ENCODE results near the gene NDUFS6. TPM values are rescaled to one million over a fixed set of nuclear protein-coding genes. Genes with fewer than 3 reads are reported as not detected.
A peak's percentile ranks its signal among the peaks of the same experiment; 100 is the strongest.
"Not testable (repeated sequence)": the region's sequence is repeated elsewhere in the genome, so short reads cannot be mapped to it uniquely, and the experiment has no call there.

Gene NDUFS6
- total RNA-seq, 2 donors from 2014 or later: 31.8 to 50.4 TPM

DNA sequence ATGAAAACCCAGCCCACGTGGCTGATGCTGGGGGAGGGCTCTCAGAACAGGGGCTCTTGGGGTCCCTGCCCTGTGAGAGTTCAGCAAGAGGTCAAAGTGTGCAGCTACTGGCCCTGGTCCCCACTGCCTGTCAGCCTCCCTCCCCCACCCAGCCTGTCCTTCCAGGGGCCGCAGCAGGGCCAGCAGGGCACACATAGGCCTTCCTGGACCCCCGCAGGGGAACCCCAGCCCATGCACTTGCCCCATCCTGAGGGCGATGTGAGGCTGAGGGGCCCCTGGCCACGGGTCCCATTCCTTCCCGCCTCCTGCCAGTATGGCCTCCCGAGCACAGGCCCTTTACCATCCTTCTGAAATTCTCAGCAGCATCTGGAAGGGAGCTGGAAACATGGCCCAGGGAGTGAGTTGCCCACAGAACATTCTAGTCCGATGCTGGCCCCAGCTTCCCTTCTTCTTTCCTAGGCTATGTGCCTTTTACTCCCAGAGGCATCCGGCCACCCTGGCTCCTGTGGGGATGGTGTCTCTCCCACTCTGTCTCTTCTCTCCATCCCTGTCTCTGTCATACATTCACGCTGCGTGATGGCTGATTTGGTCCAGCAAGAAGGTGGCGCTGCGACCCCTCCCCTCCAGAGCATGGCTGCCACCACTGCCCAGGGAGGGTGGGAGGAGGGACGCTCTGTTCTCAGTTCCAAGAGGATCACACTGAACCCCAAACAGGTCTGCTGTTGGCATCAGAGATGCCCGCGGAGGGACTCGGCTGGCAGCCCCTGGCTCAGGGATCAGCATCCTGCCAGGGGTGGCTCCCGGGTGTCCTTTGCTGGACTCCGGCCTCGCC is 21.2 kb upstream of the NDUFS6 start:
- peak in 1 of 2 donors; percentile 17 for DNase-seq
- ATAC-seq: no peak

DNA sequence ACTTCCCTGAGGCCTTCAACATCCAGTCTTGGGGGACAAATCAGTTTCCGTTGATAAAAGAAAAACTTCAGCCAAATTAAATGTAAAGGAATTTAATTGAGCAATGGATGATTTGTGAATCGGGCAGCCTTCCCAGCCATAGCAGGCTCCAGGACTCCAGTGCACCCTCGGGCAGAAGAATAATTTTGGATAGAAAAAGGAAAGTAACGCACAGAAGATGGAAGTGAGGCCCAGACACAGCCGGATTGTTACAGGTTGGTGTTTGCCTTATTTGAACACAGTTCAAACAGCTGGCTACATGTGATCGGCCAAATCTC is 20.6 kb upstream of the NDUFS6 start:
- intact Hi-C loops (cut with DNase I, micrococcal nuclease): no loop called here
- DNase-seq (no peak), ATAC-seq (no peak)

More for the DNA sequence above, 21.2 kb upstream of the NDUFS6 start:
- intact Hi-C loops (cut with DNase I, micrococcal nuclease): no loop called here

DNA sequence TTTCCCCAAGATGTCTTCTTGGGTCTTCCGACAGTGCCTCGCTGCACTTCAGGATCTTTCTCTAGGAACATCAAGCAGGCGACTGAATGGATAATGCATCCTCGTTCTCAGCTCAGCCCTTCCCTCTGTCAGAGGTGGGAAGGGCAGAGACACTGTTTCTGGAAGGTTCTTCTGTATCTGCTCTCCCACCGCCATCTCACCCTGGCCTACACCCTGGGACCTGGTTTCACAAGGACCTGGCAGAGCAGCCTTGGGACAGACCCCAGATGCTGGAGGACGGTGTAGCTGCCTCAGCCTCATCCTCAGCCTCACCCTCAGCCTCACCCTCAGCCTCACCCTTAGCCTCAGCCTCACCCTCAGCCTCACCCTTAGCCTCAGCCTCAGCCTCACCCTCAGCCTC is 20.1 kb upstream of the NDUFS6 start:
- intact Hi-C loops (cut with DNase I, micrococcal nuclease): no loop called here

DNA sequence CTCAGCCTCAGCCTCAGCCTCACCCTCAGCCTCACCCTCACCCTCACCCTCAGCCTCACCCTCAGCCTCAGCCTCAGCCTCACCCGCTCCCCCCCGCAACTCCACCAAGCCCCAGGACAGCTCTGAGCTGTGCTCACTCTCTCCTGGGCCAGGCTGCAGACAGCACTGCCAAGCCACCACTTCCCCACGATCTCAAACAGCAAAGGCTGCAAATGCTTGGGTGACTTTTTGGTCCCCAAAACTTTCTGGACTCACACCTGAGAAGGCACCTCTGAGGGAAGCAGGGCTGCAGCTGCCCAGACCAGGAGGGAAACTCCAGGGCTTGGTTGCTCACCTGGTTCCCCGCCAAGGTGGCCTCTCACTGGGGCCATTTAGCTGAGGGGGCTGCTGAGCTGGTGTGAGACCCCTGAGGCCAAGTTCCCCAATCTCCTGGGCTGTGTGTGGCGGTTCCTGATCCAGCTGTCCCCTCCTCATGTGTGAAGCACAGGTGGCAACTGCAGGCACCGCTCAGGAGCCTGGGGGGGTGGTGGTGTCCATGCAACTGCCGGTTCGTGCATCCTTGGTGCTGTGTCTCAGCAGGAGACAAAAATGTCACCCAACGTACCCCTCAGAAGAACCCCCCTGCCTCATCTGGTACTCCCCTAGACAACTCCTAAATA is 19.4 kb upstream of the NDUFS6 start:
- DNase-seq: peak in 1 of 2 donors; percentile 15
- no peak for ATAC-seq
- intact Hi-C loops (cut with DNase I, micrococcal nuclease): no loop called here

More for the DNA sequence above, 20.1 kb upstream of the NDUFS6 start:
- ATAC-seq: no peak
- DNase-seq: peak in 1 of 2 donors; percentile 4

DNA sequence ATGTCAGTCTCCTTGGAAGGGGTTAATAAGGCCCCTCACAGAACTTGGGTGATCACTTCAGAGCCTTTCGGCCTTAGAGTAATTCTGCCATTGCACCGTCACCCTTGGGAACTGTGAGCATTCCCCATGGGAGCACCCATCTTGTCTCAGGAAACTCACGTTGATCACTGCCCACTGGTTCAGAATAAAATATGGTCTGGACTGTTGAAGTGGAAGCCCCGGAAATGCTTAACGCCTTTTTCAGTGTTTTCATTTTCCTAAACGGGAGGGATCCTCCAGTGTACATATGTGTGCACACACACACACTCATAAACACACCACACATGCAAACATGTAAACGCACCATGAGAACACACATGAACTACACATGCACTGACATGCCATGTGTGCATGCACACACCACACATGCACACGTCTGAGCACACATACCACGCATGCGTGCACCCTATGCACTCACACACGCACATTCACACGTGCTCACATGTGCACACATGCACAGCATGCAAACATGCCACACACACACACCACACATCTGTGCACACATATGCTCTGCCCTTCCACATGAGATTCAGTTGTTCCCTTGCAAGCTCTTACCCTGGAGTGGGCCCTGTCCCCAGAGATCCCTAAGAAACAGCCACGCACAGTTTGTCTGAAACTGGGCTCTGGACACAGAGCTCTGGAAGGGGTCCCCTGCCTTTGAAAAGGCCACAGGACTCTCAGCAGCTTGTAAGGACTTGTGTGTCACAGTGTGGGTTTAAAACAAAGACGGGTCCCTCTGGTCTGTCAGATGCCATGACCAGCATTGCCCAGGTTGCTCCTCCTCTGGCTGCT is 18.6 kb upstream of the NDUFS6 start:
- ATAC-seq (no peak), DNase-seq (peak in 1 of 2 donors; percentile 4)
- intact Hi-C loops (cut with DNase I, micrococcal nuclease): no loop called here

DNA sequence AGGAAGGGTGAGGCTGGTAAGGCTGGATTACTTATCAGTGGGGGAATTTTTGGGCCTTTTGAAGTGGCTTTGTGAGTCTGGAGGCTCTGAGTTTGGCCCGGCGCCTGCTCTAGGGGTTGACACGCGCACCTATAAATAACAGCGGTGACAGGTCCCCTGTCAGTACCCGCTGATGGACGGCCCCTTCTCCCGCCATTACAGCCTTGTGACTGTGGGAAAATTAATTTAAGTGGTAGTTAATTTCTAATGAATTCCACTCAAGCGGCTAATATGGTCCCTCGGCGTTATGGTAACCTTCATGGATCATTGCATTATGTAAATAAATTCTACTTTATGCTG is 18.0 kb upstream of the NDUFS6 start:
- DNase-seq: peak in 1 of 2 donors; percentile 4
- intact Hi-C loops (cut with DNase I, micrococcal nuclease): no loop called here
- ATAC-seq: no peak

DNA sequence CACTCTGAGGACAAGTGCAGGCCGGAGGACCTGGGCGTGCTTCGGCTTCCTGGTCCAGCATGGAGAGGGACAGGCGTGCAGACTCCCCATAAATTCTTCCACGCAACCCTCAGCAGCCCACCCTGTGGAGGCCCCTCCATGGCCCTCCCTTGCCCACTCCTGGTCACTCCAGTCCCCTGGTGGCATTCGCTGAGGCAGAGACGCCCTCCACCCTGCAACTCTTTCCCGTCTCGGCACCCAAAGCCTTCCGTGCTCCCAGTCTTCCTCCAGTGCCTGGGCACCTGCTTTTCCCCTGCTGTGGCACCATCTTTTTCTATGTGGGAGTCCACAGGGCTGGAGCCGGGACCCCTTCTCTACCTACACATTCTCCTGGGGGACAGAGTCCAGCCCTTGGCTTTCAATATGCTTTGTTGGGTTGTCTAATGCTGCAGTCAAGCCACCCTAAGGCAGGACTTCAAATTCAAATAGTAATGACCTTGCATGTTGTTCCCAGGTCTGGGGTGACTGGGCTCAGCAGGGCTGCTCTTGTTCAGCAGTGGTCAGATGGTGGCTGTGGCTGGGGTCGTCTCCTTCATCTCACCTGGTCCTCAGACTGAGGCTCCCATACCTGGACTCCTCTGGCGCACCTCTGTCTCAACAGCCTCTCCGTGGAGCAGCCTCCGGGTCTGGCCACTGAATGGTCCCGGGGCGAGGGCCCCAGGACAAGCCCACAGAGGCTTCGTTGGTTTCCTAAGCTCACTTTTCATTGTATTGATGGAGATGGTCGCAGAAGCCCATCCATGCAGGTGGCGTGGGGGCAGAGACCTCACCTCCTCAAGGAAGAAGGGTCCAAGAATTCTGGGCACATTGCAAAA is 16.8 kb upstream of the NDUFS6 start:
- peak in 1 of 2 donors; percentile 4 for DNase-seq
- no peak for ATAC-seq
- intact Hi-C loops (cut with DNase I, micrococcal nuclease): no loop called here

DNA sequence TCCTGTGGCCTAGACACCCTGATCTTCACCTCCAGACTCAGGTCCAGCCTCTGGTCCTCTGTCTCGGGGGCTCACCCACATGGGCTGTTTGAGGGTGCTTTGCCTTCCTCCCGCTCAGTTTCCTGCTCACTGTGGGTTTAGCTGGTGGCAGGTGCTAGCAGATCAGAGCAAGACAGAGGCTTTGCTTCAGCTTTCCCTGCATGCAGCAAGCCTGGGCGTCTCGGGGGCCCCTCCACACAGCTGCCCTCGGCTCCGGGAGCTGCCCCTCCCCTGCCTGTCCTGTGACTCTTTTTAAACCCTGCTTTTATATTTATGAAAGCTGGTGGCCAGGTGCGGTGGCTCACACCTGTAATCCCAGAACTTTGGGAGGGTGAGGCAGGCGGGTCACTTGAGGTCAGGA is 16.1 kb upstream of the NDUFS6 start:
- DNase-seq: peak in 1 of 2 donors; percentile 8
- intact Hi-C loops (cut with DNase I, micrococcal nuclease): no loop called here
- no peak for ATAC-seq

DNA sequence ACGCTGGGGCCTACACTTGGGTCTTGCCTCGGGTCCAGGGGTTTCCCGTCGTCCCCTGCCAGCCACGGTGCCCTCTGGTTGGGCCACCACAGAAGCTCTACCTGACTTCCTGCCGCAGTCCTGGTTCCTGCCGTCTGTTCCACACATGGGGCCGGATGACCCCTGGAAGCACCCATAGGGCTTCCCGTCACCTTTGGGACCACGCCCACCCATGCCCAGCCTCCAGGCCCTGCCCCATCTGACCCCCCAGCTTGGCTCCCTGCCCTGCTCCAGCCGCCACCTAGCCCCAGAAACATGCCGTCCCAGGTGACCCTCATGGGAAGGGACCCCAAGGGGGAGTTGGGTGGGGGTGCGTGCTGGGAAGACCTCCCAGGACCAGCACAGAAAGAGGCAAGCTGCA is 15.2 kb upstream of the NDUFS6 start:
- intact Hi-C loops (cut with DNase I, micrococcal nuclease): no loop called here
- ATAC-seq: no peak
- peak in 1 of 2 donors; percentile 15 for DNase-seq

DNA sequence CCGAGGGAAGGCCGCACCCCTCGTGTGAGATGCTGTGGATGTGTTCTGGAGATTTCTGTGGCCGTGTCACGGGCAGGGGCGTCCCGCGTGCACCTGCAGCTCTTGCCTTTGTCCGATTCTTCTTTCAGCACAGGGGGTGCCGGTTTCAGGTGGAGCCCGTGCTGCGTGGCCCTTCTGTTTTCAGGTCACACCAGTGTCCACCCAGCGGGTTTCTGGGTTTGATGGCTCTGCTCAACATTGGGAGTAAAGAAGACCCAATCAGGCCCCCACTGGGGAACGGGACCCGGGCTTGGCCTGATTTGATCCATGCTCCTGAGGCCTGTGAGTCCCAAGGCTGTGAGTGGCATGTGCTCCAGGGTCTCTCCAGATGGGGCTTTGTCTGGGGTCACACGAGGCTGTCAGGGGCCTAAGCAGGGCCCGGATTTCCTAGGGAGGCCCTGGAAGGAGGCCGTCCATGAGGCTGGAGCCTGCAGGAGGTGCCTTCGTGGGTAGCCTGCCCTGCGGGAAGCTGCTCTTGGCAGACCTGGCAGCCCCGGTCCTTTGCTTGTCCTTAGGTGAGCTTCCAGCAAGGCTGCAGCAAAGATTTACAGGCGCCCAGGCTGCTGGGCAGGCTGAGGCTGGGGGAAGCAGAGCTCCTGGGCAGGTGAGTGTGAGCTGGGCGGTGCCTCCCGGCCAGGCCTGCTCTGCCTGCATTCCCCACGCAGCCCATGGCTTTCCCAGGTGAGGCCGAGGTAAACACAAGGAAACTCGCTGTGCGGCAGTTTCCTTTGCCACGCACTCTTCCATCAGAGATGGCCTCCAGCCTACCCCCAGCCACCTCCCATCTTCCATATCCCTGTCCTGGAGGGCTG is 14.4 kb upstream of the NDUFS6 start:
- DNase-seq (peak in 1 of 2 donors; percentile 19), ATAC-seq (no peak)
- intact Hi-C loops (cut with DNase I, micrococcal nuclease): no loop called here

DNA sequence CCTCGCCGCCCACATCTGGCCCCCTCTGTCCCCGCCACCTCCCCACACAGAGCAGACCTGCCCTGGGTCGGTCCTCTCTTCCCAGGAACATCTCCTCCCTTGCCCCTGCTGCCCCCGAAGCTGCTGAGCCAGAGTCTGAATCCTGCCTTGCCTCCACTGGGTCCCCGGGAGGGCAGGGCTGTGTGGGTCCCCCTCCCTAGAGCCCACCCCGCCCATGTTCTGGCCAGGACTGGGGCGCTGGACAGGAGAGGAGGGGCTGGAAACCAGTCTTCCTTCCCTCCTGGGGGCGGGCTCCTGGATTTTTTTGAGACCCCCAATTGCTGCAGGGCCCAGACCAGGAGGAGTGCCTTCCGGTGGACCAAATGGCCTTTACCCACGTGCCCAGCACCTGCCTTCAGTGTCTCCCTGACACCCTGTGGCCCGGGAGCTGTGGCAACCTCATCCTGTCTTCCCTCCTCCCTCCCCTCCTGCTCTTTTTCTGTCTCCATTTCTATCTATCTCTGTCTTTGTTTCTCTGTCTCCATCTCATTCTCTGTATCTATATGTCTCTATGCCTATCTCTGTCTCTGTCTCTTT is 13.6 kb upstream of the NDUFS6 start:
- intact Hi-C loops (cut with DNase I, micrococcal nuclease): no loop called here
- DNase-seq (peak in 1 of 2 donors; percentile 3), ATAC-seq (no peak)

DNA sequence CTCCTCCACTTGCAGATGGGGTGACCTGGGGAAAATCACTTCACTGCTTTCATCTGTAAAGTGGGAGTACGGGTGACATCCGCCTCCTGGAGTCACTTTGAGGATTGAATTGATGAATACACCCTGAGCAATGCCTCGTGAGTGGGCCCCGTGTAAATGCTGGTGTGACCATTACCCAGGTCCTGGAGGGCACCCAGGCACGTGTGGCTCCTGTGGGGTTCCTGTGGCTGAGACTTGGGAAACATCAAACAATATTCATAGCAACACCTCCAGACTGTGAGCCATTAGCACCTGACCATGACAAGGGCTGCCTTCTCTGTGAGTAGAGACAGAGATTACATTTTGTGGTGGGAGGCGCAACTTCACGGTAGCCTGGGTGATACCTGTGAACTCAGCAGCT is 13.0 kb upstream of the NDUFS6 start:
- intact Hi-C loops (cut with DNase I, micrococcal nuclease): no loop called here
- DNase-seq: no peak
- no peak for ATAC-seq

DNA sequence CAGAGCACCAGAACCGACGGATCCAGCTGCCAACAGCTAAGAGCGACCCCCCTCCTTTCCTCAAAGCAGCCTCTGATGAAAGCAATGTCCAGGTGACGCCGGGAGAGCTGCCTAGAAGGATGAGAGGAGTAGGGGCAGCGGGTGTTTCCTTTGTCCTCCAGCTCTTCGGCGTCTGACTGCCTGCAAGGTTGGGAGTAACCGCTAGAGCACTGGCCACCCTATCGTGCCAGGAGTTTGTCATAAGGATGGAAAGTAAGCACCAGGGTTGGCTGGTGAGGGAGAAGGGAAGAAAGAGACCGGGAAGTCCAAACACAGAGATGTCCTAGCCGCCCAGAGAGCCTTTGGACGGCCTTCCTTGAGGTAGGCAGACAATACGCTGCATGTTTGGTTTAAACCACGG is 12.4 kb upstream of the NDUFS6 start:
- DNase-seq (peak in 1 of 2 donors; percentile 7), ATAC-seq (no peak)
- intact Hi-C loops (cut with DNase I, micrococcal nuclease): no loop called here

DNA sequence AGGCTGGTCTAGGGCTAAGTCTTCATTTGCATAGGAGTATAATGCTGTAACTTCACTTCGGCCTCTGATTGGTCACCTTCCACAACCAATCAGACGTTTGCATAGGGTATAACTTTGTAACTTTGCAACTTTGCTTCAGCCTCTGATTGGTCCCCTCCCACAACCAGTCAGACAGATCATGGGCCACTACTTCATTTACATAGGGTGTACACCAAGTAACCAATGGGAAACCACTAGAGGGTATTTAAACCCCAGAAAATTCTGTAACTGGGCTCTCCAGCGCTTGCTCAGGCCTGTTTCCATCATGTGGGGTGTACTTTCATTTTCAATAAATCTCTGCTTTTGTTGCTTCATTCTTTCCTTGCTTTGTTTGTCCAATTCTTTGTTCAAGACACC is 11.8 kb upstream of the NDUFS6 start:
- intact Hi-C loops (cut with DNase I, micrococcal nuclease); ATAC-seq: not testable (repeated sequence)
- peak in 1 of 2 donors; percentile 8 for DNase-seq

DNA sequence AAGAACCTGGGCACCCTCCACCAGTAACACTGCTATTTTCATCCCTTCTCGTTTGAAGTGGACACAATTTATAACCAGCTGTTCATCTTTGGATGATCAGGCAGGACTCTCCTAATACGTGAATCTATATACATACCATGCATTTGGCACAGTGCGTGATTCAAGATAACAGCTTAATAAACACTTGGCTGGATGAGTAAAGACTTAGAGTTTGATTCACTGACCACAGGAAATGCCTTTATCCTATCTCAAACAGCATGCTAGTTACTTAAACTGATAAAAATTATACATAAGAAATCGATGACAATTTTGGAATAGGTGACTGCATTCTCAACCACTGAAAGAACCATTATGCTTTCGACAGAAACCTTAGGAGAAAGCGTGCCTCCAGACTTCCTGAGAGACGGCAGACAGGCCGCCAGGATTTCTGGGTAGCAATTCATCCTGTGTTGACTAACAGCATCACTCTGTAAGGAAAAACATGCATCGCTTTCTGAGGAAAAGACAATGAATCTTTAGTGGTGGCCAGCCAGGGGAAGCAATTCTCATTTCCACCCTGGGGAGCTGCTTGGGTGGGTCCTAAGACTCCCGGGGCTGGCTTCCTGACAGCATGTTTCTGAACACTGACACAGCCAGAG is 11.3 kb upstream of the NDUFS6 start:
- DNase-seq (peak in 1 of 2 donors; percentile 7), ATAC-seq (no peak)
- intact Hi-C loops (cut with DNase I, micrococcal nuclease): no loop called here

DNA sequence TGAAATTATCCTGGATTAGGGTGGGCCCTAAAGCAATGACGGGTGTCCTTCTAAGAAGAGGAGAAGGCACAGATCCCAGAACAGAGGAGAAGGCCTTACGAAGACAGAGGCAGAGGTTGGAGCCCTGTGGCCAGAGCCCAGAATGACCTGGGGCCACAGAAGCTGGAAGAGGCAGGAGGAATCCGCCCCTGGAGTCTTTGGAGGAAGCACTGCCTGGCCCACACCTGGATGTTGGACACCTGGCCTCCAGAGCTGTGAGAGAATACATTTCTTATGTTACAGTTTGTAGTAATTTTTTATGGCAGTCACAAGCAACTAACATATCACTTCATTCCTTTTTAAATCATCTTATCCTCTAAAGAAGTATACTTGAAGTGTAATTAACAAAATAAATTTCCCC is 10.0 kb upstream of the NDUFS6 start:
- no peak for DNase-seq
- no peak for ATAC-seq
- intact Hi-C loops (cut with DNase I, micrococcal nuclease): no loop called here

DNA sequence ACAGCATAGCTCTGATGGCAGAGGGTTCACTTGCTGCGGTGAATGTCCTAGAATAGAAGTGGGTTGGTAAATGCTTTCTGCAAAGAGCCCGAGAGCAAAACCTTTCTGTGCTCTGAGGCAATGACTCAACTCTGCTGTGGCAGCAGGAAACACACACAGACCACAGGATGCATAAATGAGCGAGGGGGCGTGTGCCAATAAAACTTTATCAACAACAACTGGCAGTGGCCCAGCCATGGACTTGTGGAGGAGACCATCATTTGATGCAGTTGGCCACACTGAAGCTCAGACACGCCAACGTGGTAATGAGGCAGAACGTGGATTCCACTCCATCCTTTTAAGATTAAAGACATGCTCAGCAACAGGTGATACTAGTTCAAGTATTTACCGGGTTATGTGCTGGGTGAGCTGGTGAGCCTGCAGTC is 8.4 kb upstream of the NDUFS6 start:
- DNase-seq: peak in 1 of 2 donors; percentile 38
- intact Hi-C loops (cut with DNase I, micrococcal nuclease): no loop called here
- ATAC-seq: peak; percentile 43

All from left colon (tissue), 2 donors.